Fibroblast of skin of right biceps (primary cell): ENCODE measurements around the gene TMEM39B.
"Not testable (repeated sequence)": the region's sequence is repeated elsewhere in the genome, so short reads cannot be mapped to it uniquely, and the experiment has no call there.

Experiments used
- DNase-seq: peaks from one replicate; pipeline ENCODE4 v3.0.0-alpha.2; 2013

Gene TMEM39B

DNA sequence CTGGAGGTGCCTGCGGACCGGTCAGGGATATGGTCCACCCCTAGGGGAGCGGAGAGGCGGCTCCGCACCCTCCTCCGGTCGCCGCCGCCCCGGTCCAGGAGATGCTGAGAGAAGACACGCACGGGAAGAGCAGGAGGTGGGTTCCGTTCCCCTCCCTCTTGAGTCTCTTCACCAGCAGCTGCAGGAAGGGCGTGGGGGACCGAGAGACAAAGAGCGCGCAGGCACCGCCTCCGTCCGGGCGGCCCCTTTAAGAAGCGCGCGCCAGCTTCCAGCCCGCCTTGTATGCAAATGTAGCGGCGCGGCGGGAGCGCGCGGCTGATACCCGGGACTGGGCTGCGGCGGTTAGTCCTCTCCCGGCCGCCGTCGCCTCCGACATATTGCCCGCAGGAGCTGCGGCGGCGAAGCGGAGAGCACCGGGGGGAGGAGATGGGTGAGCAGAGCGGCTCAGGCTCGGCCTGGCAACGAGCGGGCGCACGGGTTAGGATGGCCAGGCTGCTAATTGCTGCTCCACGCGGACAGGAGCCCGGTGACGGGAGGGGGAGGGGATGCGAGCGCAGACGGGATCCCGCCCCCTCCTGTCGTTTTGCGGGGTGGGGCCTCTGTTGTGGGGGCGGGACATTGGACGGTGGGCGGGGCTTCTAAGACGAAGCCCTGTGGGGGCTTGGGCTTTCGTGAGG, at the start of gene TMEM39B:
Gene TMEM39B, plus strand, starts transcription at position 318 of the 677 bp plus-strand sequence. Its CDS starts 109 bp downstream, at position 427.
- DNase-seq = peak; percentile 97

DNA sequence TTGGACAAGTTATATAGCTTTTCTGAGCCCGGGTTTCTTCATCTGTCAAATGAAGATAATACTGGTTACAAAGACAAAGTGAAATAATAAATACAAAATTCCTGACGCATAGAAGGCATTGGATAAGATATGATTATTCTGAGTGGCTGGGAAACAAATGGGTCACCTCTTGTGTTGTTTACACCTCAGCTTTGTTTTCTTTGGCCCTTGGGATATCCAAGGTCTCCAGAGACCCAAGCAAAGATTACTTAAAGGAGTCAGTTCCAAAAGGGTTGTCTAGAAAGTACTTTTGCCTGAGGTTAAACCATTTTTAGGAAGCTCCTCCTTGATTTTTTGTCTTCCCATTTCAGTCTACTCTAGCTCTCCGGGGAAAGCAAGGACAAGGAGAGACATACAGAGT, 49.4 kb upstream of the TMEM39B start:
- no peak for DNase-seq

DNA sequence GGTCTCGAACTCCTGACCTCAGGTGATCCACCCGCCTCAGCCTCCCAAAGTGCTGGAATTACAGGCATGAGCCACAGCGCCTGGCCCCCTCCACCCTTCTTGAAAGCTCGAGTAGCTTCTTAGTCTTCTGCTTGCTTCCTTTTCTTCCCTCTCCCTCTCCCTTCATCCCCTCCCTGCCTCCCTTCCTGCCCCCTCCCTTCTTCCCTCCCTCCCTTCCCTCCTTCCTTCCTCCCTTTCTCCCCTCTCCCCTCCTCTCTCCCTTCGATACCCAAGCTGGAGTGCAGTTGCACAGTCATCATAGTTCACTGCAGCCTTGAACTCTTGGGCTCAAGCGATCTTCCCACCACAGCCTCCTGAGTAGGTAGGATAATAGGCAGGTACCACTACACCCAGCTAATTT, 47.2 kb upstream of the TMEM39B start:
- no peak for DNase-seq

DNA sequence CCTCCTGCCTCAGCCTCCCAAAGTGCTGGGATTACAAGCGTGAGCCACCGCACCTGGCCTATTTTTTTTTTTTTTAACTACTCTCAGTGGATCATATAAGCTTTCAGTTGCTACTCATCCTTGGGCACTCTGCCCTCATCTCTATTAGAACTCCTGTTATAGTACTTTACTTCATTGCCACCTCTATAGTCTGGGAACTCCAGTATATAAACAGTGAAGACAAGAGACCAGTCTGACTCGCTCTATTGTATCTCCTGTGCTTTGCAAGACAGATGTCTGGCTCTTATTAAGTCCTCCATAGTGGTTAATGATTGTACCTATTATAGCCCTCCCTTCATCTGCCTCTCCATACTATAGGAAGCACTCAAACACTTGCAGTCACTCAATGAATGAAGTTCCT, 44.0 kb upstream of the TMEM39B start:
- peak; percentile 43 for DNase-seq

DNA sequence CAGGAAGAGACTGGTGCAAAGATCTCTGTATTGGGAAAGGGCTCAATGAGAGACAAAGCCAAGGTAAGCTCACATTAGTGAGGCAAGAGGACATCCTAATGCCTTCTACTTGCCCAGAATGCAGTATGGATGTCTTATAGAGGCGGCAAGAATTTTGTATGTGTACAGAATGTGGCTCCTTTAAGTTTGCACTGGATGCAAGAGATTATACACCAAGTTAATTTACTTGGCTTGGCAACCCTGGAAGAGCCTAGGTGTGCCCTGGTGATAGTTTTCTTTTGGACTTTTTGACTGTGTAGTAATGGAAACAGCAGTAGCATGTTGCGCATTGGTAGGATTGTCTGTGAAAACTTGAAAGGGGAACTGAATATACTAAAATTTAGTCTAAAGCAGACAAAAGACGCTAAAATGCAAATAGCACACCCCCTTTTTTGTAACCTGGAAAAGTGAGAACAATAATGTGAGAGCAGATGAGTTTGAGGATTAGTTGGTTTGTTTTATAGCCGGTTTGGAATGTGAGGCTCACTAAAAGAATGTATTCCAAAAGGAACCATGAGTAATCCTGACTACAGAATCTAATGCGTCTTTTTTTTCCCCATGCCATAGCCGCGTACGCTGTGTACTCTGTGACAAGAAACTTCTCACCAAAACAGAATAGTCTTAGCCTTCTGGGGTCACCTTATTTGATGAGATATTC, 41.0 kb upstream of the TMEM39B start:
- peak; percentile 83 for DNase-seq

DNA sequence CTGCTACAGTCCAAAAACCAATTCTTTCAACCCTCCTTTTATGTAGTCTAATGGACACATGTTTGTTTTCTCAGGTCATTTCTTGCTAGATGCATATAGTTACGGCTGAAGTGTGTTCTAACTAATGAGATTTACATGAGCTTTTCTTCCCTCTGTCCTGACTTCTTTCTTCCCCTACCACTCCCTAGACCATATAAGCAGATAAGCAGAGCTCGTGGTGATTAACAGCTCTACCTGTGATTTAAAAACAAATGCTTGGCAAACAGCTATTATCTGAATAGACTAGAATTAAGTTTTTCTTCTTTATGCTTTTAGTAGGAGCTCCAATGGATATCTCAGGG, 40.5 kb upstream of the TMEM39B start:
- no peak for DNase-seq

DNA sequence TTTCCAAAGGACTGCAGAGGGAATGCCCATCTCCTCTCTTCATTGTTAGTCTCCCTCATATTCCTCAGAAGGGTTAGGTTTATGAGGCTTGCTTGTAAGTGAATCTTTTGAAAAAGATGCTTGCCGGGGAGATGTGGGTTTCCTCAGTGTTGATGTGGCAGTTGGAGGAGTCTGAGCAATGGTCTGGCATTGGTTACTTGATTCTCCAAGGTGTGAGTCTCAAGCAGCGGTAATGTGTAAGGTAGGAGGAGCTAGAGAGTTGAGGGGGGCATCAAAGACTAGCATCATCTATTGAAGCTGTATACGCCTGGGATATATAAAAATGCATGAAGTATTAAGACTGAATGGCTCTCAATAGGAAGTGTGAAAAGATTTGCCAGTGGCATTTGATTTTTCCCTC, 37.6 kb upstream of the TMEM39B start:
- DNase-seq = no peak

DNA sequence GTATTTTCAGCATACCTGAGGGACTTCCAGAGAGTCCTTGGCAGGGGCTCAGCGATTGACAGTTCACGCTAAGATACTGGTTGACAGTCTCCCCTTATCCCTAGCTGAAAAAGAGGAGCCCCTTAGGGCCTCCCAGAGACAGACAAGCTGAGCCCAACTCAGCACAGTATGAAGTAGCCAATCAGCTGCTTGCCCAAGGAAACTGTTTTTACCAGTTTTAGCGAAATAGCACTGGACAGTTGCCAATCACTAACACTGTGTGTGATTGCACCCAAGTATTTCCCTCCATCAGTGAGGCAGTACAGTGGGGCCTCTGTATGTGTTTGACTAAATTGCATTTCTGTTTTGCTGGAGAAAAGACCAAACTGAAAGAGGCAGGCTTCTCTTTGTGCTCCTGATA, 32.0 kb upstream of the TMEM39B start:
- DNase-seq = no peak

DNA sequence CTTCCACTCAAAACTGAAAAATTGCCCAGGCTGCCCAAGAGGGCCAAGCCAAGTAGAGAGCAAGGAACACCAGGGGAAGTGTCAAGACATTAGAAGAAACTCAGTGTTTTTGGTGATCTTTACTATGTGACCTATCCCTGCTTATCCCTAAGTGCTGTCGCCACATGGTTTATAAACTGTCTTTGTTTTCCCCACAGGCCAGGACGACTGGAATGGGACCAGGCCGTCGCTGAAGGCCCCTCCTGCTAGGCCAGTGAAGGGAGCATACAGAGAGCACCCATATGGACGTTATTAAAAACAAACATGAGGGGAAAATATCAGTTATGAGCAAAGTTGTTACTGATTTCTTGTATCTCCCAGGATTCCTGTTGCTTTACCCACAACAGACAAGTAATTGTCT, 30.4 kb upstream of the TMEM39B start:
- no peak for DNase-seq

DNA sequence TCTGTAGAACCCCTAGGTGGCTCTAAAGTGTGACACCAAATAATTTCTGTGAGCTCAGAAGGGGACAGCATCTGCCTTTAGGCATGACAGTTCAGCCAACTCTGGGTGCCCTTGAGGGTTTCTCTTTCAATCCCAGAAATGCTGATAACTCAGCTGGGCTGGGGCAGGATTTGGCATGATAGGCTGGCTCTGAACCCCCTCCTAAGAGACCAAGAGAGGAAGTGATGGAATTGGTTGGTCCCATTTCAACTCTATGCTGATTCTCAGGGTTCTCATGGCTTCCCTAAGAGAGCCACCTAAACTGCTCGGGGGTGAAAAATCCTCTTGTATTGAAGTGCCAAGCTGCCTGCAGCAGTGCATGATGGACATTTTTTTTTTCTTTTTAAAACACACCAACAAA, 28.5 kb upstream of the TMEM39B start:
- DNase-seq = no peak

DNA sequence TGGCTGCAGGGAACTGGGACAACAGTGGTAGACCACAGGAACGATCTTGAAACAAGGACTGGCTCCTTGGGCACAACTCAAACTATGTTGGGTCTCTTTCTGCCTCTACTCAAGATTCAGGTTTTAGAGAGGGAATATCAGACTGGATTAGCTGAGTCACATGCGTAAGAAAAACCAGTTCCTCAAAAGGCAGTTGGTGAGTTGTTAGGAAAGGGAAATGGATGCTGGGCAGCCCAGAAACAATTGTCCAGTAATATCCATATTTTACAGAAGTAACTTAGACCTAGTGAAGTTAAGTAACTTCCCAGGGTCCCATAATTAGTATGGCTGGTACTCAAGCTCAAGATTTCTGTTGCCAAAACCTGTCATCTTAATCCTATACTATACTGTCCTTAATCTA, 27.0 kb upstream of the TMEM39B start:
- no peak for DNase-seq

DNA sequence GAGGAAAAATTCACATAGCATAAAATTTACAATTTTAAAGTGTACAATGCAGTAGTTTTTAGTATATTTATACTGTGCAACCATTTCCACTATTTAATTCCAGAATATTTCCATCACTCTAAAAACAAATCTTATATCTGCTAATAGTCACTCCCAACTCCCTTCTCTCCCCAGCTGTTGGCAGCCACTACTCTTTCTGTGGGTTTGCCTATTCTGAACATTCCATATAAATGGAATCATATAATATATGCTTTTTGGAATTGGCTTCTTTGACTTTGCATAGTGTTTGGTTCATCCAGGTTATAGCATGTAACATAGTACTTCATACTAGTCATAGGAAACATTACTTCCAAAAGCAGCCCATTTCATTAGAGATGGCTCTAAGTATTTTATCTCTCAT, 25.0 kb upstream of the TMEM39B start:
- DNase-seq = peak; percentile 47

DNA sequence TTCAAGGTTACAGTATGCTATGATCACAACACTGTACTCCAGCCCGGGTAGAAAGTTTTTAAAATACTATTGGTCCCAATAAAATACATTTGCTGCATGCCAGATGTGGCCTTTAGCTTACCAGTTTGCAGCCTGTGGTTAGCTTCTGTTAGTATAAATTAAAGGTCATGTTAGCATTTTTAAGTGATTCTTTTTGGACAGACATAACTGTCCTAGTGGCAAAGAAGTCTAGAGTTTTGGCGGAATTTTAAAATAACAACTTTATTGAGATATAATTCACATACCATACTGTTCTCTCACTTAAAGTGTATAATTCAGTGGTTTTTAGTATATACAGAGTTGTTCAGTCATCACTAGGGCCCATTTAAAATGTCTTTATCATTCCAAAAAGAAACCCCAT, 24.3 kb upstream of the TMEM39B start:
- DNase-seq = no peak

DNA sequence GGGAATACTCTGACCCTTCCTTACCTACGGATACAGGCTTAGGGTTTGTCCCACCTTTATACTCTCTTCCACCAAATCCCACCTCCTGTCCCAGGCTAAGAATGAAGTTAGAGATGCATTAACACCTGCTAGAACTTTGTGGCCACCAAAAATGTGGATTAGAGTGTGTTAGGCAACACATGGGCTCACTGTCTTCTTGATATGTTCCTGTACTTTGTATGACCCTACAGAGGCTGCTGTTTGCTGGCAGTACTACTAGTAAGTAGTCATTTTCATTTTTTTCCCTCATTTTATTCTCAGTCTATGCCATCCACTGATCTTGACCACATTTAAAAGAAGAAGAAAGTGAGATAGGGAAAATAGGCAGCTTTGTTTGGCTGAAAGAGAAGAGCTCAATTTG, 21.0 kb upstream of the TMEM39B start:
- no peak for DNase-seq

DNA sequence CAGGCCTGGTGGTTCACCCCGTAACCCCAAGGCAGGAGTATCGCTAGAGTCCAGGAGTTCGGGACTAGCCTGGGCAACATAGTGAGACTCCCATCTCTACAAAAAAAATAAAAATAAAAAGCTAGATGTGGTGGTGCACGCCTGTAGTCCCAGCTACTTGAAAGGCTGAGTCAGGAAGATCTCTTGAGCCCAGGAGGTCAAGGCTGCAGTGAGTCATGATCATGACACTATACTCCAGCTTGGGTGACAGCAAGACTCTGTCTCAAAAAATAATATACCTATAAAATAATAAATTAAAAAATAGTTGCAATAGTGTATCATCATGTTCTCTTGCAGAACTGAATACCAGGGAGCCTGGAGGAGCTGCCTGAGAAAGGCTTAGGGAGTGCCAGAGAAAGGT, 19.9 kb upstream of the TMEM39B start:
- peak; percentile 51 for DNase-seq

DNA sequence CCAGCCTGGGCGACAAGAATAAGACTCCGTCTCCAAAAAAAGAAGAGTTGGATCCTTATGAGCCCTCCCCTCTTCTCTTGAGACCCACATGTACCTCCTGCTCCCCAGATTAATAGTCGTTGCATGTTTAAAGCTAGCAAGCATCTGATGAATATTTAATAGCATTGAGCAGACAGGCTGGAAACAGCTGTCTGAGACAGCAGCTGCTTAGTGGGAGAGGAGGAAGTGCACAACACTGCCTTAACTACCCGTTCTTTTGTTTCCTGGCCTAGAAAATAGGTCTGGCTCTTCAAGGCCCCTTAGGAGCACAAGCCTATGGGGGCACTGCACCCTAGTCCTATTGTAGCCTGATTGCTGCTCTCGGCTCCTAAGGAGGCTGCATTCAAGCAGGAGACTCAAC, 17.3 kb upstream of the TMEM39B start:
- no peak for DNase-seq

DNA sequence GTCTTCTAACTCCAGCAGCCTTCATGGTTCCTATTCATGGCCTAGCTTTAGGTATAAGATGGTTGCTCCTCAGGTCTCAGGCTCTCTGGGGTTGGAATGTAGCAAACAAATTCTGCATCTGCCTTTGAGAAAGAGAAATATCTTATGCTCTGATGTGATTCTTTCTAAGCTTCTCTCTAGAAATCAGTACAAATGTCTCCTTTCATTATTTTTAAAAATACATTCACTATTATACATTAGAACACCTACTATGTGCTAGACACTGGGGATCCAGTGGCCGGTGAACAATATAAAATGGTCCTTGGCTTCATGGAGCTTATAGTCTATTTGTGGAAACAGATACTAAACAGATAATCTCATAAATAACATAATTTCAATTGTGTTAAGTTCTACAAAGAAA, 16.1 kb upstream of the TMEM39B start:
- DNase-seq = no peak

DNA sequence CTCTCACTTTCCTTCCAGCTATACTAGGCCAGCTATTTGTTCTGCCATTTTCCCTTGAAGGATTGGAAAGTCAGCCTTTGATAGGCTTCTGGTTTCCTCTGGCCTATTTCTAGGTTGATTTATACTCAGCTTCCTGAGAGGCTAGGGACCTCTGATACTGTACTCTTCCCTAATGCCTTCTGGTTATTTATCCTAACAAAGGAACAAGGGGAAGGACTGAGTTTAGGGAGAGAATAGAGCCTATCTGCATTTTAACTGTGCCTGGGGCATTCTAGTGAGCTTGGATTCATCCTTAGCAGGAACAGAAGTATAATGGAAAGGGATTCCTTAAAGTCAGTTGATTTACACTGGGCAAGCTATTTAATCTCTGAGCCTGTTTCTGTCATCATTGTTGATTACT, 11.8 kb upstream of the TMEM39B start:
- no peak for DNase-seq

DNA sequence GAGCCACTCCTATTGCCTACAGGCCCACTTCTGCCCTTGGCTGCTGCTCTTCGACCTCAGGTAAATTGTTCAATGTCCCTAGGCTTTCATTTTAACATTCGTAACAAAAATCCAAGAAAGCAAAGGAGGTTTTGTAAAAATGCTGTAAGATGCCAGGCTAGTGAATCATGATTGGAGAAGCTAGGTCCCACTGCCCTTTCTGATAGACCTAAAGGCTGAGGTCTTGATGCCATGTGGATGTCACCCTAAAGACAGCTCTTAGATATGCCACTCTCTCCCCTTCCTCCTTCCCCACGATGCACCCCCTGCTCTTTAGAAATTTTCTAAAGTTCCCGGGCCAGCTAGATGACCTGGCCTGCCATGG, 9.9 kb upstream of the TMEM39B start:
- DNase-seq = peak; percentile 33

DNA sequence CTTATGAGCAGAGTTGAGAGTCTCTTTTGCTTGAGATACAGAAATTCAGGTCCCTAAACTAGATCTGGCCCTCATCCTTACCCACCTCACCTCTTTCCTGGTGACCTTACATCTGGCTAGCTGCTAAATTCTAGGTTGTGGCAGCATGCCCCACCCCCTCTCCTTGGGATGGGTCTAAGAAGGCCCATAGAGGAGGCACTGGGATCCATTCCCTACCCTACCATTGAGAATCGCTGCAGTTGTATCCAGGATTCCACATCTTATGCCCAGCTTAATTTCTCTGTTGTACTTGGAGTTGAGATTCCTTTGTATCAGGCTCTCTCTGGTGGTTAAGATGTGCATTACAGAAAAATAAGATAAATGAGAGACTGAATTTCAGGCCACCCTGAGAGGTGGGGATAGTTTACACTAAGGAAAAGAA, 9.5 kb upstream of the TMEM39B start:
- peak; percentile 71 for DNase-seq

DNA sequence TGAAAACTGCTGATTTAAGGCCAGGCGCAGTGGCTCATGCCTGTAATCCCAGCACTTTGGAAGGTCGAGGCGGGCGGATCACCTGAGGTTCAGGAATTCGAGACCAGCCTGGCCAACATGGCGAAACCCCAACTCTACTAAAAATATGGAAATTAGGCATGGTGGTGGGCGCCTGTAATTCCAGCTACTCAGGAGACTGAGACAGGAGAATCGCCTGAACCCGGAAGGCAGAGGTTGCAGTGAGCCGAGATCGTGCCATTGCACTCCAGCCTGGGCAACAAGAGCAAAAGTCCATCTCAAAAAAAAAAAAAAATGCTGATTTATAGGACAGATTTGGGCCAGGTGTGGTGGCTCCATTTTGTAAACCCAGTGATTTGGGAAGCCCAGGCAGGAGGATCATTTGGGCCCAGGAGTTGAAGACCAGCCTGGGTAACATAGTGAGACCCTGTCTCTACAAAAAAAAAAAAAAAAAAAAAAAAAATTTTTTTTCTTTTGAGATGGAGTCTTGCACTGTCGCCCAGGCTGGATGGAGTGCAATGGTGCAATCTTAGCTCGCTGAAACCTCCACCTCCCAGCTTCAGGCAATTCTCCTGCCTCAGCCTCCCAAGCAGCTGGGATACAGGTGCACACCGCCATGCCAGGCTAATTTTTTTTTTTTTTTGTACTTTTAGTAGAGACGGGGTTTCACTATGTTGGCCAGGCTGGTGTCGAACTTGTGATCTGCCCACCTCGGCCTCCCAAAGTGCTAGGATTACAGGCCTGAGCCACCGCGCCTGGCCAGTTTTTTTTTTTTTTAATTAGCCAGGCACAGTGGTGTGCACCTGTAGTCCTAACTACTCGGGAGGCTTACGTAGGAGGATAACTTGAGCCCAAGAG, 6.9 kb upstream of the TMEM39B start:
- not testable (repeated sequence) for DNase-seq

DNA sequence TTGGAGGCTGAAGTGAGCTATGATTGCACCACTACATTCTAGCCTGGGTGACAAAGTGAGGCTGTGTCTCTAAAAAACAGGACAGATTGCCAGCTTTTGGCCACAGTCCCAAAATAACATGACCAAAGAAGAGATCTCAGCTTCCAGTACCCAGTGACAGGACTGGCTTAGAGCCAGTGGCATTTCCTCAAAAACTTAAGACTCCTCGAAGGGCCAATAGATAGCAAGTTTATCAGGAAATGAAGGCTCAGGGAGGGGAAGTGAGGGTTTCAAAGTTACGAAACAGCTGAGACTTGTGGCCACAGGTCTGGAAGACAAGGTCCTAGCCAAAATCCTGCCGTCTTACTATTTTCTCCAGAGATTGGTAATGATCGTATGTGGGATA, 6.3 kb upstream of the TMEM39B start:
- peak; percentile 88 for DNase-seq

DNA sequence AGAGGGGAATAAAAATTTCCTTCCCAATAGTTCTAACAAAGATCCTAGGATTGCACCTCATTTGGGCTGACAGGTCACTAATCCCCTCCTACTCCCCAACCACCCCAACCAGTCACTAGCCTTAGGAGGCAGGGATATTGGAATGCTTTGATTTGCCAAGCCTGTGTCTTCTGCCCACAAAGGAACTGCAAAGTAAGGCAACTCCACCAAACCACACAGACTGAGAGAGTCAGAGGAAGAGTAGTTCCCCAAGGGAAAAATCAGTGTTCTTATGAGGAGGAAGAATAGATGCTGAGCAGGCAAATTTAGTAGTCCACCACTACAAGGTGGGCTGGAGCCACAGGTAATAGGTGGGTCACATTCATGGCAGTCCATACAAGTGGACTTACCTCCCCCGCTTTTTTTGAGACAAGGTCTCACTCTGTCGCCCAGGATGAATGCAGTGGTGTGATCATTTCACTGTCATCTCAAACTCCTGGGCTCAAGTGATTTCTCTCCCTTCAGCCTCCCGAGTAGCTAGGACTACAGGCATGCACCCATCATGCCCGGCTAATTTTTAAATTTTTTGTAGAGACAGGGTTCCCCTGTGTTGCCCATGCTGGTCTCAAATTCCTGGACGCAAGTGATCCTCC, 3.7 kb upstream of the TMEM39B start:
- DNase-seq = peak; percentile 71
